Limb (tissue), 2 donors: ENCODE results near the gene PTGES3.
"Not testable (repeated sequence)": the region's sequence is repeated elsewhere in the genome, so short reads cannot be mapped to it uniquely, and the experiment has no call there.

ENCODE experiments used
- DNase-seq, 2 donors: peaks; one replicate each; pipeline ENCODE4 v3.0.0-alpha.2; 2016; ENCODE audit errors: extremely low spot score in 2 of 2

PTGES3 gene

DNA sequence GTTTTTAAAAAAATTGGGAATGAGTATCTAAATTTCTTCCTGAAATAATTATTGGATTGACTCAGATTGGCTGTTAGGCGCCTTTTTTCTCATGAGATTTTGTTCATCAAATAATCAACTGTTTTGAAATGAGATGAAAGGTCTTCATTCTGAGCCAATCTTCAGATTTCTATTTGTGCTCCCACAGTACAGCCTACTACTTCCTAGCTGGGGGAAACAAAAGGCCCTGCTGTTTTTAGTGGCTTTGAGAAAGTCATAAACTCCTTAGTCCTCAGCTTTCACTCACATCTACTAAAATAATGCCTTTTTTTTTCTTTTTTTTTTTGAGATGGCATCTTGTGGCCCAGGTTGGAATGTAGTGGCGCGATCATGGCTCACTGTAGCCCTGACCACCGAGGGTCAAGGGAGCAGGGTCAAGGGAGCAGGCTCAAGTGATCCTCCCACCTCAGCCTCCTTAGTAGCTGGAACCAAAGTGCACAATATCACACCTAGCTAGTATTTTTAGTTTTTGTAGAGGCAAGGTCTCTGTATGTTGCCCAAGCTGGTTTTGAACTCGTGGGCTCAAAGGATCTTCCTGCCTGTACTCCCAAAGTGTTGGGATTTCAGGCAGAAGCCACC lies 21.8 kb upstream of the PTGES3 start:
- DNase-seq, result no peak

DNA sequence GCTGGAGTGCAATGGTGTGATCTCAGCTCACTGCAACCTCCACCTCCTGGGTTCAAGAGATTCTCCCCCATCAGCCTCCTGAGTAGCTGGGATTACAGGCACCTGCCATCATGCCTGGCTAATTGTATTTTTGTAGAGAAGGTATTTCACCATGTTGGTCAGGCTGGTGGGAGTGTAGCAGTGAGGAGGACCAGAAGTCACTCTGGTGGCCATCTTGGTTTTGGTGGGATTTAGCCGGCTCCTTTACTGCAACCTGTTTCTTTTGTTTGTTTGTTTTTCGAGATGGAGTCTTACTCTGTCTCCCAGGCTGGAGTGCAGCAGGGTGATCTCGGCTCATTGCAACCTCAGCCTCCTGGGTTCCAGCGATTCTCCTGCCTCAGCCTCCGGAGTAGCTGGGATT lies 16.4 kb upstream of the PTGES3 start:
- not testable (repeated sequence) for DNase-seq

DNA sequence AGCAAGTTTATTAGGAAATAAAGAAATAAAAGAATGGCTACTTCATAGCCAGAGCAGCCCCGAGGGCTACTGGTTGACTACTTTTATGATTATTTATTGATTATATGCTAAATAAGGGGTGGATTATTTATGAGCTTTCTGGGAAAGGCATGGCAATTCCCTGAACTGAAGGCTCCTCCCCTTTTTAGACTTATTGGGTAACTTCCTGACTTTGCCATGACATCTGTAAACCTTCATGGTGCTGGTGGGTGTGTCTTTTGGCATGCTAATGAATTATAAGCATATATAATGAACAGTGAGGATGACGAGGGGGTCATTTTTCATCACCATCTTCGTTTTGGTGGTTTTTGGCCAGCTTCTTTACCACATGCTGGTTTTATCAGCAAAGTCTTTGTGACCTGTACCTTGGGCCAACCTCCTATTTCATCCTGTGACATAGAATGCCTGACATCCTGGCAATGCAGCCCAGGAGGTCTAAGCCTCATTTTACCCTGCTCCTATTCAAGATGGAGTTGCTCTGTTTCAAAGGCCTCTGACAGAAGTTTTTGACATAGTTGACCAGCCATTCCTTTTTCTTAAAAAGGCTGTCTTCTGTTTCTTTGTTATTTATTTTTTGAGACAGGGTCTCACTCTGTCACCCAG lies 11.1 kb upstream of the PTGES3 start:
- no peak for DNase-seq

DNA sequence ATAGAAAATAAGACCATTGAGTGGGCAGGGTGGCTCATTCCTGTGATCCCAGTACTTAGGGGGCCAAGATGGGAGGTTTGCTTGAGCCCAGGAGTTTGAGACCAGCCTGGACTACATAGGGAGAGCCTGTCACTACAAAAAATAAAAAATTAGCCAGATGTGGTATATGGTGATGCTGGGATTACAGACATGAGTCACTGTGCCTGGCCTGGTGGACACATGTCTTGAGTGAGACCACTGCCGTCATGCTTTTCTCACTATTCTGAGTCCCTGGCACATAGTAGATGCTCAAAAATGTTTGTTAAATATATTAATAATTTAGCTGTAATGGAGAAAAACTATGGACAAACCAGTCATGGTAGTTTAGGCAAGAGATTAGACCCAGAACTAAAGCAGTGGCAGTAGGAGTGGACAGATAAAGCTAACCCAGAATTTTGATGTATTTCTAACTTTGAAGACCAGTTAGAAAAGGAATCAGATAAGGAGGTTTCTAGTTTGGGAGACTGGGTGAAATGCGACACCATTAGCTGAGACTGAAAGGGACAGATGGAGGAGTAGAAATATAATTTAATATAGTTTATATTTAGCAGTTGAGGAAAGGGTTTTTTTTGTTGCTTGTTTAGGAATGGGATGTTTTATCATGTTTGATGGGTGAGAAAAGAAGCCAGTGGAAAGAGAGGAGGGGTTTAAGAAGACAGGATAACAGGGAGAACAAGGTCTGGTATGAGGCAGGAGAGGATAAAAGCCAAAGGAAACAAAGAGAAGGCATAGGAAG lies 7.4 kb upstream of the PTGES3 start:
- no peak for DNase-seq

DNA sequence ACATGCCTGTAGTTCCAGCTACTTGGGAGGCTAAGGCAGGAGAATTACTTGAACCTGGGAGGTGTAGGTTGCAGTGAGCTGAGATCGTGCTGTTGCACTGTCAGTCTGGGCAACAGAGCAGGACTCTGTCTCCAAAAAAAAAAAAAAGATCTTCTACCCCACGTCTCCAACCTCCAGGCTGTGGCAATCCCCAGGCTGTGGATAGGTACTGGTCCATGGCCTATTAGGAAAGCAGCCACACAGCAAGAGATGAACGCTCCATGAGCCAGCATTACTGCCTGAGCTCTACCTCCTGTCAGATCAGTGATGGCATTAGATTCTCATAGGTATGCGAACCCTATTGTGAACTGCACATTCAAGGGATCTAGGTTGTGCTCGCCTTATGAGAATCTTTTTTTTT lies 6.1 kb upstream of the PTGES3 start:
- DNase-seq, result no peak

DNA sequence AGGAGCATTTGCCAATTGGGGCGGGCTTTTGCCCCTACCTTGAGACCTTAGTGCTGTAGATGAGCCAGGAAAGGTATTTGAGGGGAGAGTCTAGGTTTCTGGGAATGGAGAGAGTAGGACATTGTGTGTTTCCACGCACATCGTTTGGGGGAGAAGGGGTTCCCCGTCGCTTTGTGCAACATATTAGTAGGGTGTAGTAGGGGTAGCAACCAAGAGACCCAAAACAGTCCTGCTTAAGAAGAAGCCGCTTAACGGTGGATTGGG lies 694 bp upstream of the PTGES3 start:
- DNase-seq, result no peak

DNA sequence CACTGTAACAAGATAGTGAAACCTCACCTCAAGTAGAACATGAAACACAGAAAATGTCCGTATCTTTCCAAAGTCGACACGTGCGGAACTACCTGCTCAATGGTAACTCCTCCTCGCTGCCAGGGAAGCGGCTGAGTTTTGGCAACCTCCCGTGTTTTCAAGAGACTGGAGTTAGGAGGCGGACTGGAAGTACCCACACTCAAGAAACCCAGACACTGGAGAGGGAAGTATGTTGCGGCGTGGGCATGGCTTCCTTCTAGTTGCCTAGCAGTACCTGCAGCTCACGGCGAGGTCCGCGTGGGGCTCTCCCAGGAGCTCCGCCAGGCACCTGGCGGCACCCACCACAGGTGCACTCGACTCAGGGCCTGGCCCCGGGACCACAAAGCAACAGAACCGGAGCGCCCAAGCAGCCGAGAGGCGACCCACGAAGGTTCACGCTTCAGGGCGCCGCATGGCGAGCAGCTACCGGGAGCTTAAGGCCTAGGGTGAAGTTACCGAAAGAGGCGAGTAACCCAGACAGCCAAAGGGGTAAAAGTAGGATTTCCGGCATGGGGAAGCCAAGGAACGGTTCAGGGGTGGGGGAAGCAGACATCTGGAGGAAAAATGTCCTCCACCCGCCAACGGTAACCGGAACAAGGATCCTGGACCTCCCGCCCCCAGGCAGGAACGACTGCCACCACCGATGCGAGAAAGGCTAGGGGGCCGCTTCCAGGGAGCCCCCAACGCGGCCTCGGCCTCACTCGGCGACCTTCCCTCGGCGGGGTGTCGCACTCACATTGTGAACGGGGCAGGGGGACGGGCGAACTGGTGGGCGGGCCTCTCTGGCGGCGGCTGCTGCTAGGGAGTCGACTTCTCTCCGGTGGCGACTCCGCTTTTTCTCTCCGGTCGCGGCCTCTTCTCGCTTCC lies 608 bp downstream of the PTGES3 start:
- DNase-seq, result peak; percentile 11 to 63

DNA sequence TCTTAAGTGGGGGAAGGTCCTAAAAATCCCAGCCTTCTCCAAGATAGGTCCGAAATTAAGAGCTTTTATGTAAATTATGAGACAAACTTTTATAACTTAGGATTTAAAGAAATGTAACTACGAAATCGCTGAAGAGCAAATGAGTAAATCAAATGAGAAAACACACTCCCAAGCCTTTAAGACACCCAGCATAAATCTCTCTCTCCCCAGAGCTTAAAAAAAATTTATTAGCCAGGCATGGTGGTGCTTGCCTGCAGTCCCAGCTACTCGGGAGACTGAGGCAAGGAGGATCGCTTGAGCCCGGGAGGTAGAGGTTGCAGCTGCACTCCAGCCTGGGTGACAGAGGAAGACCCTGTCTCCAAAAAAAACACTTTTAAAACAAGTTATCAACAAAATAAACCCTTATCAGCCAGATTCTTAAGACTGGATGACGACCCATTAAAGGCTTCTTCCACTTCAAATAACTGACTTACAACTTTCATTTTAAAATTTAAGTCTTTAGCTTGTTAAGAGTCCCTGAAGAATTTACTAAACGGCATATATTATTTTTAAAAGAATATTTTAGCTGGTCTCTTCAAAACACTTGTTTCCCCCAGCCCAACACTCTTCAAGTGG lies 3.2 kb downstream of the PTGES3 start:
- DNase-seq, result no peak

DNA sequence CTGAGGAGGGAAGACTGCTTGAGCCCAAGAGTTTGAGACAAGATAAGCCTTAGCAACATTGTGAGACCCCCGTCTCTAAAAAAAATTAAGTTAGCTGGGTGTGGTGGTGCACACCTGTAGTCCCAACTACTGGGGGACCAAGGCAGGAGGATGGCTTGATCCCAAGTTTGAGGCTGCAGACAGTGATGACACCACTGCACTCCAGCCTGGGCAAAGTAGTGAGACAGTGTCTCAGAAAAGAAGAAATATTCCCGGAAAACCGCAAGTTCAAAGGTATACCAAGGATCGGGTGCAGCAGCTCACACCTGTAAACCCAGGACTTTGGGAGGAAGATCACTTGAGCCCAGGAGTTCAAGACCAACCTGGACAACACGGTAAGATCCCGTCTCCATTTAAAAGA lies 5.8 kb downstream of the PTGES3 start:
- DNase-seq, result no peak

DNA sequence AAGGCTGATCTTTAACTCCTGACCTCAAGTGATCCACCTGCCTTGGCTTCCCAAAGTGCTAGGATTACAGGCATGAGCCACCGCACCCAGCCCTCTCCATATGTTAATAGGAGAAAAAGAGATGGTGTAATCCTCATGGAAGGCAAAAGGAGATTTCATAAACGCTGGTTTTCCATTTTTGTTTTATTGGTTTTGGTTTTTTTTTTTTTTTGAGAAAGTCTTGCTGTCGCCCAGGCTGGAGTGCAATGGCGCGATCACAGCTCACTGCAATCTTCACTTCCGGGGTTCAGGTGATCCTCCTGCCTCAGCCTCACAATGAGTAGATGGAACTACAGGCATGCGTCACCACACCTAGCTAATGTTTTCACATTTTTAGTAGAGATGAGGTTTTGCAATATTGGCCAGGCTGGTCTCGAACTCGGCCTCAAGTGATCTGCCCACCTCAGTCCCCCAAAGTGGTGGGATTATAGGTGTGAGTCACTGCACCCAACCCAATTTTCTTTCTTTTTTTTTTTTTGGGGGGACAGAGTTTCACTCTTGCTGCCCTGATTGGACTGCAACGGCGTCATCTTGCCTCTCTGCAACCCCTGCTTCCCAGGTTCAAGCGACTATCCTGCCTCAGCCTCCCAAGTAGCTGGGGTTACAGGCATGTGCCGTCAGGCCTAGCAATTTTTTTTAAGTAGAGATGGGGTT lies 8.1 kb downstream of the PTGES3 start:
- no peak for DNase-seq

DNA sequence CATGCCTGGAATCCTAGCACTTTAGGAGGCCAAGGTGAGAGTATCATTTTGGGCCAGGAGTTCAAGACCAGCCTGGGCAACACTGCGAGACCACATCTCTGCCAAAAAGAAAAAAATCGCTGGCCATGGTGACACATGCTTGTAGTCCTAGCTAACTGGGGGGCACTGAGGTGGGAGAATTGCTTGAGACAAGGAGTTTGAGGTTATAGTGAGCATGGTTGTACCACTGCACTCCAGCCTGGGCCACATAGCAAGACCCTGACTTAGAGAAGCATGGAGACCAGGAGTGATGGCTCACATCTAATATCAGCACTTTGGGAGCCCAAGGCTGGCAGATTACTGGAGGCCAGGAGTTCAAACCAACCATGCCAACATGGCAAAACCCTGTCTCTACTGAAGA lies 9.2 kb downstream of the PTGES3 start:
- no peak for DNase-seq

DNA sequence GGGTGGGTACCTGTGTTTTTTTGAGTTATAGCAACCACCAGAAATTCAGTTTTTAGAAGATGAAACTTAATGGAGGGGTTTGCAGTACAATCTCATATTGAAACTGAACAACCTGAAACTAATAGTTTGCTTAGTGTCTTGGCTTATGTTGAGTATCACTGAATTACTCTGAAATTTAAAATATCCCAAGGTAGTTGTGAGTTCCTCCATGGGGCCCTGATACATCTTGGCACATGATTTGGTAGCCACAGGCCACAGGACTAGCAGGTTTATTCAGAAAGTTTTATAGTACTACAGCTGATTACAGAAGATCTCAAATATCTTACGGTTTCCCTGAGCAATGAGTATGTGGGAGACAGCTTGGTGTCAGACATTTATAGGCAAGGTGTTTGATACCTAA lies 10.4 kb downstream of the PTGES3 start:
- DNase-seq, result no peak

DNA sequence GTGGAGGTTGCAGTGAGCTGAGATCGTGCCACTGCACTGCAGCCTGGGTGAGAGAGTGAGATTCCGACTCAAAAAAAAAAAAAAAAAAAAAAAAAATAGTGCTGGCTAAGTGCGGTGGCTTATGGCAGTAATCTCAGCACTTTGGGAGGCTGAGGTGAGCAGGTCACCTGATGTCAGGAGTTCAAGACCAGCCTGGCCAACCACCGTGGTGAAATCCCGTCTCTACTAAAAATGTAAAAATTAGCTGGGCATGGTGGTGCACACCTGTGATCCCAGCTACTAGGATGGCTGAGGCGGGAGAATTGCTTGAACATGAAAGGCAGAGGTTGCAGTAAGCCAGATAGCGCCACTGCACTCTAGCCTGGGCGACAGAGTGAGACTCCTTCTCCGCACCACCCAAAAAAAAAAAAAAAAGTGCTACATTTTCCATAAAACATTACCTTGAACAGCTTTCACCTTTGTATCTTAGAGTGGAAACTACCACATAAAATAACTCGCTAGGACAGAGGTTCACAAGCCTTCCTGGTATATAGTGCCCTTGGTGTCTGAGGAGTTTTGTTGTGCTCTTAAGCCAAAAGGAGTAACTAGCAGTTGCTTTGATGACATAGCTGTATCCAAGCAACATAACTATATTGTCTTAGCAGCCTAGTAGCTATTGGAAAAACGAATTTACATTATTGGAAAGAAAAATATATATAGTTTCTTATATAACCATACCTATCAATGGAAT lies 11.1 kb downstream of the PTGES3 start:
- no peak for DNase-seq

DNA sequence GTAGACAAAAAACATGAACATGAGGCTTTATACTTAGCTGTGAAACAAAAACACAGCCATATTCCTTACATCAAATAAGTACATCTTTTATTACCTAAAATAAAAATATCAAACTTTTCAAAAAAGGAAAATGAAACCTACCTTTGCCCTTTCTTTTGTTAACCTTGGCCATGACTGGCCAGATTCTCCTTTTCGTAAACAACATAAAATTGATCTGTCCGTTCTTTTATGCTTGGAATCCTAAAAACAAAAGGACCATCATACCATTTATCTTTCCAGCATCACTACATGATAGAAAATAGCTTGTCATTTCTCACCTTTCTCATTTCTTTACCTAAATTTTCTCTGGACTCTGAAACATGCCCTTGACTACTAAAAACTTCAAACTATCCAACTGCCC lies 16.5 kb downstream of the PTGES3 start:
- no peak for DNase-seq

DNA sequence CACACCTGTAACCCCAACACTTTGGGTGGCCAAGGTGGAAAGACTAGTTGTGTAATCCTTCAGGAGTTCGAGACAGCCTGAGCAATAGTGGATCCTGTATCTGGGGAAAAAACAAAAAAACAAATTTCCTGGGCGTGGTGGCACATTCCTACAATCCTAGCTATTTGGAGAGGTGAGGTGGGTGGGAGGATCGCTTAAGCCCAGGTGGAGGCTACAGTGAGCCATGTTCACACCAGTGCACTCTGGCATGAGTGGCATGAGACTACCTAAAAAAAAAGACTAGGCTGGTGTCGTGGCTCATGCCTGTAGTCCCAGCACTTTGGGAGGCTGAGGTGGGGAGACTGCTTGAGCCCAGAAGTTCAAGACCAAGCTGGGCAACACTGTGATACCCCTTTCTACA lies 17.2 kb downstream of the PTGES3 start:
- DNase-seq, result no peak

DNA sequence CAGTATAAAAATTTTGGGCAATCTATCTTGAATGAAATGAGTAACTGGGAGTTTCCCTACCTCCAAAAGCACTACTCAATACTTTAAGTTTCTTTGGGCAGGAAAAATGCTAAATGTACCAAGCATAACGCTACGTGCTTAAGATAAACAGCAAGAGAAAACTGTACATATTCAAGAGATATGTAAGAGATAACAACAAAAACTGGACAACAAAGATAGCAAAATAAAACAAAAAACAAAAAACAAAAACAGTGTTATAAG lies 20.0 kb downstream of the PTGES3 start:
- no peak for DNase-seq

DNA sequence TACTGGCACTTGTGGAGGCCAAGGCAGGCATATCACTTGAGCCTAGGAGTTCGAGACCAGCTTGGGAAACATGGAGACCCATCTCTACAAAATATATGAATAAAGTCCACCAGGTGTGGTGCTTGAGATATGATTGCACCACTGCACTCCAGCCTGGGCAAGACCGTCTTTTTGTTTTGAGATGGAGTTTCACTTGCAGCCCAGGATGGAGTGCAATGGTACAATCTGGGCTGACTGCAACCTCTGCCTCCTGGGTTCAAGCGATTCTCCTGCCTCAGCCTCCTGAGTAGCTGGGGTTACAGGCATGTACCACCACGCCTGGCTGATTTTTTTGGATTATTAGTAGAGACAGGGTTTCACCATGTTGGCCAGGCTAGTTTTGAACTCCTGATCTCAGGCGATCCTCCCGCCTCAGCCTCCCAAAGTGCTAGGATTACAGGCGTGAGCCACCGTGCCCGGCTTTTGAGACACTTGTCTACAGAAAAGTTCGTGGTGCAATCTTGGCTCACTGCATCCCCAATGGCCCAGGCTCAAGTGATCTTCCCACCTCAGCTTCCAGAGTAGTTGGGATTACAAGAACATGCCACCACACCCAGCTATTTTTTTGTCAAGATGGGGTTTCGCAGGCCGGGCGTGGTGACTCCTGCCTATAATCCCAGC lies 26.0 kb downstream of the PTGES3 start:
- DNase-seq, result no peak

DNA sequence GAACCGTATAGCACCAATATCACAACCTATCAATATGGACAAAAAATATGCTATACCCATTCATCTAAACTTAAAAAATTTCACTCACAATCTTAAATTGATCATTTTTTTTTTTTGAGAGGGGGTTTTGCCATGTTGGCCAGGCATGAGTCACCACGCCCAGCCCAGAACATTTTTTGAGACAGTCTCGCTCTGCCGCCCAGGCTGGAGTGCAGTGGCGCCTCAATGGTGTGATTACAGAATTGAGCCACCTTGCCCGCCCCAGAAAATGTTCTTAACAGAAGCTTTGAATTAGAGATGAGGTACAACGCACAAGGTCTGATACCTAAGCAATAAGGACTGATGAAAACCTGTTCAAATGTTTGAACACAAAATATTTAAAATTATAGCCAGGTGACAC lies 26.5 kb downstream of the PTGES3 start:
- no peak for DNase-seq

DNA sequence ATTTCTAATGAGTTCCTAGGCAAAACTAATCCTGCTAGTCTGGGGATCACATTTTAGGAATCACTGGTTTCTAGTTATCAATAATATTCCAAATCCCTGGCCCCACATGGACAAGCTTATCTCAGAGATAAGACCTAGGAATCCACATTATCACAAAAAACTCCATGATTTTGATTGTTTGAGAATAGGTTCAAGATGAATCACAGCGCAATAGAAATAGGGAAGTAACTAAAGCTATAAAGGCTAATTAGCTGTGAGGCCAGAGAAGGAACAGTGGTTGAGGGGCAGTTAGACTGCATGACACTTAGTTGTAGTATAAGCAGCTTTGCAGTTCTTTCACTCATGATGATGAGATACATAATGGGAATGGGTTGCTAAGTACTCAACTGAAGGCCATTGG lies 29.2 kb downstream of the PTGES3 start:
- no peak for DNase-seq
